A673 (cell line): ENCODE results near the gene CENPL. TPM values are rescaled to one million over a fixed set of nuclear protein-coding genes. Genes with fewer than 3 reads are reported as not detected.
"Not testable (repeated sequence)": the region's sequence is repeated elsewhere in the genome, so short reads cannot be mapped to it uniquely, and the experiment has no call there.

Experiments
- BruUV-seq: library from RNA; stranded (reverse); fragments of 400-500 nt; replicated peaks from 2 replicates; lab custom pipeline; 2021; lab: Mats Ljungman, UMichigan
- CTCF ChIA-PET: fragments of 300-600 bp; sonication (Branson Sonifier 250); formaldehyde crosslinking; loops from one replicate; lab custom pipeline; 2022; ENCODE audit warnings: antibody characterized with exemption; lab: Charles Lee
- POLR2A ChIA-PET: fragments of 300-600 bp; sonication (Branson Sonifier 250); formaldehyde crosslinking; loops from one replicate; lab custom pipeline; 2022; ENCODE audit warnings: antibody characterized with exemption; ENCODE audit not compliant: low non-redundant PET; lab: Charles Lee
- DNase-seq: peaks from one replicate; pipeline ENCODE4 v3.0.0-alpha.2; 2015; ENCODE audit warnings: low spot score
- H3K27ac ChIP-seq: fragments of 200-600 bp; sonication (generic); 2 replicates; pipeline ENCODE4 v1.5.1; 2016; ENCODE audit warnings: mixed run types, low read depth, mild to moderate bottlenecking, mixed read lengths, antibody characterized with exemption, low read length; ENCODE audit not compliant: poor library complexity, severe bottlenecking
- H3K27me3 ChIP-seq: fragments of 200-600 bp; sonication (generic); replicated peaks from 2 replicates; pipeline ENCODE4 v1.6.1; 2017; ENCODE audit warnings: mixed run types, low read depth, mild to moderate bottlenecking, mixed read lengths, antibody characterized with exemption, low read length; ENCODE audit not compliant: insufficient read depth, poor library complexity
- H3K36me3 ChIP-seq: fragments of 200-600 bp; sonication (generic); 2 replicates; pipeline ENCODE4 v1.6.1; 2016; ENCODE audit warnings: mixed run types, mild to moderate bottlenecking, mixed read lengths, antibody characterized with exemption, low read length; ENCODE audit not compliant: insufficient read depth, poor library complexity, severe bottlenecking
- H3K4me1 ChIP-seq: fragments of 200-600 bp; sonication (generic); 2 replicates; pipeline ENCODE4 v1.6.1; 2017; ENCODE audit warnings: mixed run types, mild to moderate bottlenecking, mixed read lengths, antibody characterized with exemption, low read length; ENCODE audit not compliant: insufficient read depth, poor library complexity, severe bottlenecking
- H3K4me3 ChIP-seq: fragments of 200-600 bp; sonication (generic); 2 replicates; pipeline ENCODE4 v1.5.1; 2016; ENCODE audit warnings: low read depth, mixed run types, mild to moderate bottlenecking, mixed read lengths, low read length; ENCODE audit not compliant: poor library complexity, severe bottlenecking
- H3K9me3 ChIP-seq: fragments of 200-600 bp; sonication (generic); 2 replicates; pipeline ENCODE4 v1.6.1; 2016; ENCODE audit warnings: mixed run types, low read depth, mild to moderate bottlenecking, mixed read lengths, antibody characterized with exemption, low read length; ENCODE audit not compliant: poor library complexity, severe bottlenecking
- CTCF ChIP-seq: fragments of 300-800, 200-600 bp; sonication (generic); conservative IDR thresholded peaks from 2 replicates; pipeline ENCODE4 v1.5.1; 2017; ENCODE audit warnings: low read depth, mild to moderate bottlenecking, antibody characterized with exemption, low read length, moderate library complexity, mixed read lengths
- EZH2 ChIP-seq: fragments of 200-600 bp; sonication (generic); IDR thresholded peaks from 2 replicates; pipeline ENCODE4 v1.6.1; 2017; ENCODE audit warnings: borderline replicate concordance, low read depth, mild to moderate bottlenecking, mixed read lengths, antibody characterized with exemption, low read length; ENCODE audit not compliant: poor library complexity, severe bottlenecking
- intact Hi-C: fragments of 100-400 bp; cut with micrococcal nuclease; formaldehyde crosslinking; loops from one replicate; pipeline ENCODE4 v1.10.0; 2022; ENCODE audit not compliant: unreplicated experiment
- total RNA-seq: library from RNA; stranded (reverse); gene quantifications from 2 replicates; pipeline ENCODE4 v1.2.3, GENCODE V29; 2021

Gene CENPL
- total RNA-seq, 1 experiment from 2014 or later: 34.3 TPM

GRCh38 chr1:173771560-173771959 is 53.1 kb downstream of the CENPL start:
- DNase-seq: no peak
- Histone ChIP-seq H3K4me3 (no peak overlapping the region), H3K36me3 (no peaks in the 10 kb centered on the region), H3K4me1 (no peaks in the 10 kb centered on the region), H3K27ac (no peak overlapping the region), H3K9me3 (no peaks in the 10 kb centered on the region), H3K27me3 (no peaks in the 10 kb centered on the region)
- no TSS peak for BruUV-seq
- TF ChIP-seq CTCF: no peak
- TF ChIP-seq EZH2: no peak
- ChIA-PET CTCF (no interaction called here), POLR2A (no interaction called here)
- intact Hi-C loops: no loop called here

GRCh38 chr1:173770330-173770729 is 54.4 kb downstream of the CENPL start:
- H3K9me3 ChIP-seq, H3K27me3 ChIP-seq, POLR2A ChIA-PET, BruUV-seq, H3K4me1 ChIP-seq, CTCF ChIA-PET, H3K27ac ChIP-seq, DNase-seq, H3K36me3 ChIP-seq, H3K4me3 ChIP-seq, intact Hi-C loops: not testable (repeated sequence)

- Histone ChIP-seq H3K4me1 (no peaks in the 10 kb centered on the region), H3K4me3 (no peak overlapping the region), H3K27me3 (no peaks in the 10 kb centered on the region), H3K9me3 (no peaks in the 10 kb centered on the region), H3K36me3 (no peaks in the 10 kb centered on the region), H3K27ac (no peak overlapping the region)
- DNase-seq: no peak
- no TSS peak for BruUV-seq
- TF ChIP-seq CTCF (no peak), EZH2 (no peak)
- CTCF ChIA-PET: no interaction called here
- POLR2A ChIA-PET: no interaction called here
- intact Hi-C loops: no loop called here
Measured at GRCh38 chr1:173768827-173769226, 55.9 kb downstream of the CENPL start.

GRCh38 chr1:173768206-173768605 is 56.5 kb downstream of the CENPL start:
- POLR2A ChIA-PET: no interaction called here
- BruUV-seq: no TSS peak
- intact Hi-C loops: no loop called here
- H3K36me3 ChIP-seq: no peaks in the 10 kb centered on the region
- no peak for TF ChIP-seq EZH2
- no peak for TF ChIP-seq CTCF
- no peaks in the 10 kb centered on the region for H3K9me3 ChIP-seq
- no peaks in the 10 kb centered on the region for H3K27me3 ChIP-seq
- DNase-seq: no peak
- CTCF ChIA-PET: no interaction called here
- H3K27ac ChIP-seq: no peak overlapping the region
- H3K4me3 ChIP-seq: no peak overlapping the region
- H3K4me1 ChIP-seq: no peaks in the 10 kb centered on the region

- H3K9me3 ChIP-seq, CTCF ChIA-PET, H3K4me1 ChIP-seq, H3K4me3 ChIP-seq, H3K27ac ChIP-seq, POLR2A ChIA-PET, DNase-seq, H3K36me3 ChIP-seq, H3K27me3 ChIP-seq, BruUV-seq, intact Hi-C loops: not testable (repeated sequence)
Measured at GRCh38 chr1:173764331-173764730, 60.4 kb downstream of the CENPL start.
